H1 (cell line): ENCODE data around the gene MEF2C.

Experiments
- BACH1 ChIP-seq: IDR thresholded peaks from 2 replicates; pipeline ENCODE4 v1.6.1; 2012; ENCODE audit warnings: low read length, improper control_type of control experiment
- CBX5 ChIP-seq: fragments of 300-800, 300-1000 bp; sonication (generic); IDR thresholded peaks from 2 replicates; pipeline ENCODE4 v1.7.1; 2016; ENCODE audit warnings: antibody characterized with exemption, low read length, low read depth
- EP300 ChIP-seq, 2 experiments: IDR thresholded peaks; 1 replicate in 1 of 2; 2 replicates in 1 of 2; pipeline ENCODE4 v1.6.1; 2011 to 2012; ENCODE audit warnings: low read depth in 2 of 2, low read length in 2 of 2, mild to moderate bottlenecking in 2 of 2, borderline replicate concordance in 1 of 2, inconsistent platforms in 1 of 2, moderate library complexity in 1 of 2
- EZH2 ChIP-seq: fragments of 200-600 bp; sonication (generic); IDR thresholded peaks from 2 replicates; pipeline ENCODE4 v1.7.1; 2012; ENCODE audit warnings: low read depth, mild to moderate bottlenecking, moderate library complexity, low read length, inconsistent platforms; ENCODE audit not compliant: severe bottlenecking
- KDM1A ChIP-seq: fragments of 200-600, 300-600 bp; sonication (generic); IDR thresholded peaks from 2 replicates; pipeline ENCODE4 v1.7.1; 2016; ENCODE audit warnings: mild to moderate bottlenecking, low read length, borderline replicate concordance
- POLR2A ChIP-seq, 2 experiments: IDR thresholded peaks; 1 replicate in 1 of 2; 2 replicates in 1 of 2; pipeline ENCODE4 v1.6.1; 2011; ENCODE audit warnings: low read depth in 2 of 2, low read length in 2 of 2, mild to moderate bottlenecking in 2 of 2; ENCODE audit errors: control extremely low read depth in 1 of 2
- RAD21 ChIP-seq, 2 experiments: IDR thresholded peaks in 1 of 2; conservative IDR thresholded peaks in 1 of 2; 2 replicates each; pipeline ENCODE4 v1.6.1; 2011; ENCODE audit warnings: low read depth in 2 of 2, low read length in 2 of 2, improper control_type of control experiment in 1 of 2, inconsistent platforms in 1 of 2, mild to moderate bottlenecking in 1 of 2, moderate library complexity in 1 of 2
- RFX5 ChIP-seq: IDR thresholded peaks from 2 replicates; pipeline ENCODE4 v1.6.1; 2011; ENCODE audit warnings: low read depth, low read length, improper control_type of control experiment, borderline replicate concordance
- SIN3A ChIP-seq, 2 experiments: IDR thresholded peaks in 1 of 2; conservative IDR thresholded peaks in 1 of 2; 2 replicates each; pipeline ENCODE4 v1.6.1; 2011 to 2012; ENCODE audit warnings: low read length in 2 of 2, improper control_type of control experiment in 1 of 2, low read depth in 1 of 2, mild to moderate bottlenecking in 1 of 2
- SRF ChIP-seq: IDR thresholded peaks from 2 replicates; pipeline ENCODE4 v1.6.1; 2011; ENCODE audit warnings: mild to moderate bottlenecking, low read depth, low read length, moderate library complexity
- TF ChIP-seq, protein P1 (sequence below), 3 experiments: IDR thresholded peaks; 1 replicate in 2 of 3; 2 replicates in 1 of 3; pipeline versions ENCODE4 v1.5.1 to v1.6.1; 2011; ENCODE audit warnings: low read length in 3 of 3, mild to moderate bottlenecking in 3 of 3, inconsistent platforms in 2 of 3, low read depth in 1 of 3, moderate library complexity in 1 of 3; ENCODE audit not compliant: insufficient read depth in 1 of 3; ENCODE audit errors: control extremely low read depth in 1 of 3

DNA sequence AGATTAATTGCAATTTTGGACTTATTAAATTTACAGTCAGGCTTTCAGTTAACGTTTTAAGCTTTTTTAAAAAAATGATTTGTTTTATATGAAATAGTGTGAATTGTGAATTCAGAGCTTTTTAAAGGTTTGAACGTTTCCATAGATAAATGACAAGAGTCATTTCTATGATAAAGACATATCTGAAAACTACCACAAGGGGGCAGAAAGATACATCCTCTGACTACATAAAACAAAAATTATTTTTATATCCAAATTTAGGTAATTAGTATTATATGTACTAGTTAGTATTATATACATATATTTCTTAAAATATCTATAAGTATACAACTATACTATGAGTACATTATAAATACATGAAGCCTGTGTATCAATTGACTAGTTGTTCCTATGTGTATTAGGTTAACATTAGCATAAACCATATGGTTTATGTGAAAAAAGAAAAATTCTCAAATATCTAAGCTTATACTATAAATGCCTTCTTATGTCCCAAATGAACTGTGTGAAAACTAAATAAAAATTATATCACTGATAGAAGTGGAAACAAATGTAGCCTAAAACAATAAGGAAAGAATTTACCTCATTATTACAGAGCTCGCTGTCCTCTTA is 155.2 kb downstream of the MEF2C start:
- TF ChIP-seq, protein P1, sequence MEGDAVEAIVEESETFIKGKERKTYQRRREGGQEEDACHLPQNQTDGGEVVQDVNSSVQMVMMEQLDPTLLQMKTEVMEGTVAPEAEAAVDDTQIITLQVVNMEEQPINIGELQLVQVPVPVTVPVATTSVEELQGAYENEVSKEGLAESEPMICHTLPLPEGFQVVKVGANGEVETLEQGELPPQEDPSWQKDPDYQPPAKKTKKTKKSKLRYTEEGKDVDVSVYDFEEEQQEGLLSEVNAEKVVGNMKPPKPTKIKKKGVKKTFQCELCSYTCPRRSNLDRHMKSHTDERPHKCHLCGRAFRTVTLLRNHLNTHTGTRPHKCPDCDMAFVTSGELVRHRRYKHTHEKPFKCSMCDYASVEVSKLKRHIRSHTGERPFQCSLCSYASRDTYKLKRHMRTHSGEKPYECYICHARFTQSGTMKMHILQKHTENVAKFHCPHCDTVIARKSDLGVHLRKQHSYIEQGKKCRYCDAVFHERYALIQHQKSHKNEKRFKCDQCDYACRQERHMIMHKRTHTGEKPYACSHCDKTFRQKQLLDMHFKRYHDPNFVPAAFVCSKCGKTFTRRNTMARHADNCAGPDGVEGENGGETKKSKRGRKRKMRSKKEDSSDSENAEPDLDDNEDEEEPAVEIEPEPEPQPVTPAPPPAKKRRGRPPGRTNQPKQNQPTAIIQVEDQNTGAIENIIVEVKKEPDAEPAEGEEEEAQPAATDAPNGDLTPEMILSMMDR (IDR thresholded peaks at IDR 0.05; ENCODE audit: control extremely low read depth in 1 of 3, insufficient read depth in 1 of 3, low read depth in 1 of 3, low read length in 3 of 3), result peak in 1 of 3 experiments; percentile 23; a peak in 2 of 4 replicates
- TF ChIP-seq CBX5 (no peak), POLR2A (IDR thresholded peaks at IDR 0.05; ENCODE audit: control extremely low read depth in 1 of 2, low read depth in 2 of 2, low read length in 2 of 2) (no peak), SIN3A (conservative IDR thresholded peaks at IDR 0.05 in 1 of 2, IDR thresholded peaks at IDR 0.05 in 1 of 2; ENCODE audit: low read depth in 1 of 2, low read length in 2 of 2) (no peak), EP300 (IDR thresholded peaks at IDR 0.05; ENCODE audit: borderline replicate concordance in 1 of 2, low read depth in 2 of 2, low read length in 2 of 2) (no peak), SRF (no peak), EZH2 (no peak), RAD21 (IDR thresholded peaks at IDR 0.05 in 1 of 2, conservative IDR thresholded peaks at IDR 0.05 in 1 of 2; ENCODE audit: low read depth in 2 of 2, low read length in 2 of 2) (peak in 1 of 2 experiments; percentile 46; a peak in 3 of 4 replicates), RFX5 (no peak), KDM1A (no peak), BACH1 (no peak)
